Body of pancreas (tissue), 4 donors: ENCODE results near the gene TRIM52.

Experiments used
- CTCF ChIP-seq, 7 experiments: fragments of 450-650 bp in 4 of 7; fragments of 200-600 bp in 3 of 7; sonication (generic) in 3 of 7; IDR thresholded peaks; one replicate each; pipeline ENCODE4 v1.5.1; 2016 to 2019; ENCODE audit warnings: antibody characterized with exemption in 7 of 7
- POLR2A ChIP-seq, 3 donors: fragments of 450-650 bp; IDR thresholded peaks; one replicate each; pipeline ENCODE4 v1.6.1; 2016; ENCODE audit warnings: antibody characterized with exemption in 3 of 3, mild to moderate bottlenecking in 2 of 3

- TF ChIP-seq POLR2A (IDR thresholded peaks at IDR 0.05) (no peak), CTCF (IDR thresholded peaks at IDR 0.05) (no peak)
These were observed 38.3 kb downstream of the TRIM52 start for GRCh38 chr5:181222630-181223057.
